GM19025 (cell line): ENCODE results near the gene TMEM179.

Experiments
- ATAC-seq: cut with Tn5 transposase; IDR thresholded peaks from one replicate; pipeline ENCODE4 v1.9.1; 2021; ENCODE audit warnings: mild to moderate bottlenecking, low read depth, moderate library complexity; ENCODE audit not compliant: unreplicated experiment

TMEM179 gene

DNA sequence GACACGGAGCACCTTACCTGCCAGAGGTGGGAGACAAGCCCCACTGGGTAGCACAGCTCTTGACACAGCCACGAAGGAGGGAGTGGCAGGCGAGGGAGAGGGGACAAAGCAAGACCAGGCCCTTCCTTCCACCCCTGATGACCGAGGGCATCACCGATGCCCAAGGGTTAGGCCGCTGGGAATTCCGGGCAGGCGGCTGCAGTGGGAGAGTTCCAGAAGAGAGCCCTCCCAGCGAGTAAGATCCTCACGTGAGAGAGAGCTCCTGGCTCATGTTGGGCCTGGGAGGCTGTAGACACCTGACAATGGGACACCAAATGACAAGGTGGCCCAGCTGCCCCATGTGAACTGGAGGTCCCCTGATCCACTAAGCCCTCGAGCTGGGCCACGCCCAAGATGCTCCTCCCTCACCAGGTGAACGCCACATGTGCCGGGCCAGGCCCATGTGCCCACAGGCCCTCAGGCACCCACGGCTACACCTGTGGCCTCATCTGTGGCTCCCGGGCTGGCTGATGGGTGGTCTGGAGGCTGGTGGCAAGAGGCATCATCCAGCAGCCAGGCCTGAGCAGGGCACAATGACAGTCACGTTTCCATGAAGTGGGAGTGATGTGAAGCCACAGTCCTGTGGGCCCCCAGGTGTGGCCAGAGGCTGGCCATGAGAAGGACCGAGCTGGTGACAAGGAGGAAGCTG, 57.1 kb downstream of the TMEM179 start:
- no peak for ATAC-seq

DNA sequence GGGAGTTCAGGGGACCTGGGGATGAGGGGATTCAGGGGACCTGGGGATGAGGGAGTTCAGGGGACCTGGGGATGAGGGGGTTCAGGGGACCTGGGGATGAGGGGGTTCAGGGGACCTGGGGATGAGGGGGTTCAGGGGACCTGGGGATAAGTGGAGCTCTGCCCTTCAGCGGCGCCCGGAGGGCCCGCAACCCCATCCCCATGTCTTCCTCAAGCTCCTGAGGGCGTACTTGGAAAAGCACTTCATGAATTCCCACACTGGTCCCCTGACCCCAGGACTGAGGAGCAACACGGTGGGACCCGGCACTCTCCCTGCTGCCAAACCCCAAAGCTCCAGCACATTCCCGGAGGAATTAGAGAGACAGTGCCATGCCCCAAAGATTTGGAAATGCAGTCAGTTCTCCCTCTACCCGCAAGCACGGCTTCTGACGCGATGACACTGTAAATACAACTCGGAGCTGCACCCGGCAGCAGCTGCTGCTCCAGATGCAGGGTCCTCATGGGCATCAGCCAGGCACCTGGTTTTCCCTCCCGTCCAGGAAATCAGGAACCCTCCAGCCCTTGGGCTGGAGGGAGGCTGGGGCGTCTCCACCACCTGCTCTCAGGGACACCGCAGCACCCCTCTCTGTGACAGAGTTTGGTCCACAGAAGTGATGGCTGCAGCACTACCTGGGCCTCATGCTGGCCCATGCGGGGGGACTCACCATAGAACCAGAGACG, 57.8 kb downstream of the TMEM179 start:
- ATAC-seq: no peak

DNA sequence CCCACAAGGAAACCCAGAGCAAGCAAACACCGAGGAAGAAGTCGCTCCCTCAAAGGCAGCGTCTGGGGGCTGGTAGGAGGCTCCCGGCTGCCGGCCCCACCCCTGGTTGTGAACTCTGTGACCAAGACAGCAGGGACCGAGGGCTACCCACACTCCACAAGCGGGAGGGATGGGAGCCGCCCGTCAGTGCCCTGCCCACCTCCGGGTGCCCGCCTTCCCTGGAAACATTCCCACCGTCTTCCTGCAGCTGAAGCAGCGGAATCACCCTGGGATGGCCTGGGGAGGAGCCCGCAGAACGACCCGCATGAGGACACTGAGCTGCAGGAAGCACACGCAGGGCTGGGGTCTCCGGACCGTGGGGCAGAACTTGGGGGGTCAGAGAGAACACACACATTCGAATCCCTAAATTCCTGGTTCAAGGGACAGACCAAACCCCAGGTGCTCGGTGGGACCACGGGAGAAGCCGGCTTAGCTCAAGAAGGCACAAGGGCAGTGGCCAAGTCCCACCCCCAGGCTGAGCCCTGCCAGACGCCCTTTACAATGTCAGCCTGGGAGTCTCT, 58.5 kb downstream of the TMEM179 start:
- no peak for ATAC-seq

DNA sequence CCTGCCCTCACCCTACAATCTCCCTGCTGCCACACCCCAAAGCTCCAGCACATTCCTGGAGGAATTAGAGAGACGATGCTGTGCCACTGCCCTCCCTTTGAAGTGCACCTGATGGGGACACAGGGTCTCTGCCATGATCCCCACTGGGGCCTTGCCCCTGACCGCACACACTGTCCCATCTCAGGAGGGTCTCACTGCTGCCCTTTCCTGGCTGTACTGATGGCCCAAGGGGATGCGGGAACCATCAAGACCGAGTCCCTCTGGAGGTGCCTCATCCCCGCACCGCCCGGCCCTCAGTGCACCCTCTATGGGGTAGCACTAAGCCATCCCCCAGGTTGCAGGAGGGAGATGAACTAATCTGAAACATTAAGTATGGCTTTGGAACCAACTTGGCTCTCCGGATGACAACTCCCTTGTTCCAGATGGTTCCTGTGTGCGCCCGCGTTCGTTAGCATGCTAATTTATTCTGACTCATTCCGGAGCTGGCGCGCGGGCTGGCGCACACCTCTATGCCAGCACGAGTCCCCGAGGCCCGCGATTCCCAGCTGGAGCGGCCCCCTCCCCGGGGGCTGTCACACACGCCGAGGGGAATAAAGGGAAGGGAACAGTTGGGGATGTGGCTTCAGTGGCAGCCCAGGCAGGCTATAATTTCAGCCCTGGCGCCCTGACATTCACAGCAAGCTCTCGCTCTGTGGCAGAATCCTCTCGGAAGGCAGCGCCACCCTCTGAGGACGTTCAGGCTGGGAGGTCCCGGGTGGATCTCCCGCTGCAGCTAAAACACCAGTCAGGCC, 59.2 kb downstream of the TMEM179 start:
- no peak for ATAC-seq

DNA sequence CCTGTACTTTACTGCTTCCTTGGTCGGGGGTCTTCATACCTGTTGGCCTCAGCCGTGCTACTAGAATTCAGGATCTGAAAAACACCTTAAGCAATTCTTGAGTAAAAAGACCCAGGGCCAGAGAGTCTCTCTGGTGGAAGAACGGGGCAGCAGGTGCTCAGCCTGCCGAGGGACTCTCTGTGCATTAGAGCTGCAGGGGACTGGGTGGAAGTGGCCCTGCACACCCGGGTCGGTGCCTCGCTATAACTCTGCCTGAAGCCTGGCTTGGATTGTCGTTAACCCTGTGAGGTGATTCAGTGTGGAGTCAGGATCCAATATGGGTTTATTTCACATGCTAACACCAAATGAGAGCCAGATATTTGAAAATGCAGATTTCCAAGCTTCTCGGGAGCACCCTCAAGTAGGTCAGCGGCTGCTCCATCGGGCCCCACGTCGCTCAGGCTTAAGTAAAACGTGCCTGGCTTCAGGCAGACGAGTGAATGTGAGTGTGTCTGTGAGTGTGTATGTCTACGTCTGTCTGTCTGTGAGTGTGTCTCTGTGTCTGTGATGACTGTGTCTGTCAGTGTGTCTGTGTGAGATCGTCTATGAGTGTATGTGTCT, 60.1 kb downstream of the TMEM179 start:
- no peak for ATAC-seq

DNA sequence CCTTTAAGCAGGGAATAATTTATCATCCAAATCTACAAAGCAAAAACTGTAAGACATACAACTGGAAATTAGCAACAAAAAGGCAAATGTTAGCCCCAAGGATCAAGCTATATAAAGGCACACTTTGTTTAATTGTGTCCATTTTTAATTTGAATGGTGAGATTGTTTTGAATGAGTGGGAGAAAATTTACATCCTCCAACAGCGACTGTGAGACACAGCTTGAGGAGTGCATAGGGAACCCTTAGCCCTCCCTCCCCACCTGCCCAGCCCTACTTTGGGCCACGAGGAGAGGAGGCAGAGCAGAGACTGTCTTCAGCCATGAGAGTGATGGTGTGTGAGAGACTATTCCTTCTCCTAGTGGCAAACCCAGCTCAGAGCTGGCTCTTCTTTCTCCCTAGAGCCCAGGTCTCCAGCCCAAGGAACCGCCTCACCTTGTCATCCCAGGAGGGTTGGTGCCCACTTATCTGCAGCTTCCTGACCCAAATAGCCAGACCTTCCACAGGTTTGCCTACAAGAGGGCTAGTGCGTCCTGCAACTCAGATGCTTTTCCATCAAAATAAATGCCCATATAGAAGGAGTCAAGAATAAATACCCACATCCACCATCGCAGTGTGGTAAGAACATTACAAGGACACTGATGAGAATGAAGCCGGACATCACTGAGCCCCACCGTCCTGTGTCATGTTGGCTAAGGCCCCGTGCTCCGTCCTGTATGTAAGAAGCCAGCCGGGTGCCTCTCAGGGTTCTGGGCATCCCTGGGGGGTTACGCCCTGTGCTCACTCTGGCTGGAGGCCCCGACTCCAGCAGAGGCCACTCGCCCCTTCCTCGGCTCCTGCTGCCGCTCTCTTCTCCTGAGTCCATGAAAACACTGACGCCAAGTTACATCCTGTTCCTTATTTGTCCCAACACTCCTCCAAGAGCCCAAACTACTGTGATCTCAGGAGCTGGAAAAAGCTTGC, 61.4 kb downstream of the TMEM179 start:
- ATAC-seq: no peak

DNA sequence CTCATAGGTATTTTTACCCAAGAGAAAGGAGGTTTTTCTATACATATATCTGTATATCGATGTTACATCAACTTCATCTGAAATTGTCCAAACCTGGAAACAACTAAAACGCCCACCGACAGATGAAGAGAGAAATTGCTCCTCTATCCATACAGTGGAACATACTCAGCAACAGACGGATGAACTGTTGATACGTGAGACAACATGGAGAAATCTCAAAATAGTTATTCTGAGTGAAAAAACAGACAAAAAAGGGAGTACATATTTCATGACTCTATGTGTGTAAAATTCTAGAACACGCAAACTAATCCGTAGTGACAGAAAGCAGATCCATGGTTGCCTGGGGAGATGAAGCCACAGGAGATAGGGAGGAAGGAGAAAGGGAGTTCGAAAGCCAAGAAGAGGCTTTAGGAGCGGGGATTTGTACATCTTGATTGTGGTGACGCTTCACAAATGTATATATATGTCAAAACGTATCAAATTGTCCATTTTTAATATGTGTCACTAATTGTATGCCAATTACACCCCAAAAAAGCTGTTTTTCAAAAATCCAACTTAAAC, 62.6 kb downstream of the TMEM179 start:
- no peak for ATAC-seq
